ENCODE results near the gene GSTA5.
"Not testable (repeated sequence)": the region's sequence is repeated elsewhere in the genome, so short reads cannot be mapped to it uniquely, and the experiment has no call there.

GSTA5 gene

GRCh38 chr6:52834481-52834880 lies 6.1 kb downstream of the GSTA5 start:
- no peak for DNase-seq (ENCODE audit: low read depth in 3 of 3)

- DNase-seq (ENCODE audit: low read depth in 3 of 3), result not testable (repeated sequence)
Observed at GRCh38 chr6:52830869-52831268, 9.7 kb downstream of the GSTA5 start.

GRCh38 chr6:52829046-52829817 lies 11.4 kb downstream of the GSTA5 start:
- no peak for DNase-seq (ENCODE audit: low read depth in 3 of 3)

- DNase-seq (ENCODE audit: low read depth in 3 of 3), result not testable (repeated sequence)
Observed at GRCh38 chr6:52828621-52829020, 12.0 kb downstream of the GSTA5 start.

GRCh38 chr6:52827073-52827783 lies 13.4 kb downstream of the GSTA5 start:
- DNase-seq (ENCODE audit: low read depth in 3 of 3), result not testable (repeated sequence)

GRCh38 chr6:52826513-52826912 lies 14.1 kb downstream of the GSTA5 start:
- DNase-seq (ENCODE audit: low read depth in 3 of 3), result no peak

GRCh38 chr6:52825900-52826459 lies 14.6 kb downstream of the GSTA5 start:
- DNase-seq (ENCODE audit: low read depth in 3 of 3), result not testable (repeated sequence)

GRCh38 chr6:52825270-52825793 lies 15.3 kb downstream of the GSTA5 start:
- DNase-seq (ENCODE audit: low read depth in 3 of 3), result not testable (repeated sequence)

- DNase-seq (ENCODE audit: low read depth in 3 of 3), result no peak
Observed at GRCh38 chr6:52821842-52822241, 18.8 kb downstream of the GSTA5 start.

- DNase-seq (ENCODE audit: low read depth in 3 of 3), result no peak
Observed at GRCh38 chr6:52820198-52820597, 20.4 kb downstream of the GSTA5 start.

GRCh38 chr6:52815167-52816092 lies 25.2 kb downstream of the GSTA5 start:
- no peak for DNase-seq (ENCODE audit: low read depth in 3 of 3)

- DNase-seq (ENCODE audit: low read depth in 3 of 3), result not testable (repeated sequence)
Observed at GRCh38 chr6:52814545-52814944, 26.1 kb downstream of the GSTA5 start.

- DNase-seq (ENCODE audit: low read depth in 3 of 3), result not testable (repeated sequence)
Observed at GRCh38 chr6:52809777-52810176, 30.8 kb downstream of the GSTA5 start.

GRCh38 chr6:52808660-52809059 lies 32.0 kb downstream of the GSTA5 start:
- no peak for DNase-seq (ENCODE audit: low read depth in 3 of 3)

GRCh38 chr6:52803668-52804255 lies 36.9 kb downstream of the GSTA5 start, which contains the start of gene GSTA1:
Gene GSTA1 (minus strand): TSS chr6:52803816. CDS start chr6:52799267, 4,549 bp downstream.
- DNase-seq (ENCODE audit: low read depth in 3 of 3), result not testable (repeated sequence)

- no peak for DNase-seq (ENCODE audit: low read depth in 3 of 3)
Observed at GRCh38 chr6:52802806-52803205, 37.8 kb downstream of the GSTA5 start.

GRCh38 chr6:52801188-52801841 lies 39.3 kb downstream of the GSTA5 start:
- DNase-seq (ENCODE audit: low read depth in 3 of 3), result no peak

- not testable (repeated sequence) for DNase-seq (ENCODE audit: low read depth in 3 of 3)
Observed at GRCh38 chr6:52799272-52799671, 41.3 kb downstream of the GSTA5 start.

- DNase-seq (ENCODE audit: low read depth in 3 of 3), result not testable (repeated sequence)
Observed at GRCh38 chr6:52794366-52794765, 46.2 kb downstream of the GSTA5 start.

- no peak for DNase-seq (ENCODE audit: low read depth in 3 of 3)
Observed at GRCh38 chr6:52790861-52791260, 49.8 kb downstream of the GSTA5 start.

All from stimulated activated CD4-positive, alpha-beta T cell treated with anti-CD3 and anti-CD28 coated beads, TNF-alpha, amount 100 ng/mL, for 4 hours (primary cell).